ENCODE results near the gene AFAP1L2. TPM values are rescaled to one million over a fixed set of nuclear protein-coding genes. Genes with fewer than 3 reads are reported as not detected.

The AFAP1L2 gene
- 0.62 and 2.6 TPM in 2 replicates for polyA plus RNA-seq

DNA sequence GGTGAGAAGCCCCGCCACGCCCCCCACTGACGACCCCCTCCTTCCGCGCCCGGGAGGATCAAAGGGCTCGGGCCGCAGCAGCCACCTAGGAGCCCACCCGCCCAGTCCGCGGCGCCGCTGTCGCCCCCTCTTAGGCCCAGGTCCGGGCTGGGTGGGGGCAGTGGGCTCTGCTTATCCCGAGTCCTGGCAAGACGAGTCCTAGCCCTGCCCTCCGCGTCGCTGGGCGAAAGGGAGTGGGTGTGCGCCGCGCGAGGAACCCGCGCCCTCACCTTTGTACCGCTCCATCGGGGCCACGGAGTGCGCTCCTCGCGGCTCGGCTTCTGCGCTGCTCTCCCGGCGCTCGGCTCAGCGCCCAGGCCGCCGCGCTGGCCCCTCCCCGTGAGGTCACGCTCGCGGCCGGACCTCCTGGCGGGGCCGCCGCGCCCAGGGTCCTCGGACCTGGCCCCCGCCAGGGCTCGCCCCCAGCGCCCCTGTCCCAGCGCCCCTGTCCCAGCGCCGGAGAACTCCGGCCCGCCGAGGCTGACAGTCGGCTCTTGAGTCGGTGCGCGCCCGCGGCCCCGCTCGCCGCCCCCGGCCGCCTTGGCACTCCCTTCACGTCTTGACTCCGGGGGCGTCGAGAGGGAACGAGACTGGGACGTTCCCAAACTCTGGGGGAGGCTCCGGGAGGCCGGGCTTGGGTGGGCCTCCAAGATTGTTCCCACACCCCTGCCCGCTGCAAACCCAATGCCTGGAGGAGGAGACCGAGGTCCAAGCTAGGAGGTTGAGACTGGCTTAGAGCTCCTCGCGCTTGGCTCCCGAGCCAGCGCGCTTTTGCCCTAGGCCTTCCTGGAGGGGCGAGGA lies at the start of gene AFAP1L2:
Gene AFAP1L2 (minus strand): TSS at position 332 of the 840 bp plus-strand sequence. CDS start 47 bp downstream, at position 285.

Other genes with a start within 250 kb of the AFAP1L2 start
- gene CCDC186, start 230.3 kb downstream of the AFAP1L2 start, polyA plus RNA-seq: 21.7 and 34.6 TPM in 2 replicates
- gene TDRD1, start 225.1 kb downstream of the AFAP1L2 start, polyA plus RNA-seq: 3.0 and 4.3 TPM in 2 replicates
- not detected in 2 replicates for gene VWA2, start 165.2 kb downstream of the AFAP1L2 start, polyA plus RNA-seq

Measured in Purkinje cell (primary cell).